Progenitor cell of endocrine pancreas (in vitro differentiated cells): ENCODE measurements around the gene TTC27. TPM values are rescaled to one million over a fixed set of nuclear protein-coding genes. Genes with fewer than 3 reads are reported as not detected.

Experiments
- DNase-seq: peaks from one replicate; pipeline ENCODE4 v3.0.0; 2021; ENCODE audit warnings: low spot score; ENCODE audit not compliant: unreplicated experiment
- H3K27ac Mint-ChIP-seq: 2 replicates; pipeline ENCODE4 v1.8.0; 2021; ENCODE audit warnings: mild to moderate bottlenecking, moderate library complexity, mixed read lengths
- H3K27me3 Mint-ChIP-seq: 2 replicates; pipeline ENCODE4 v1.8.0; 2021; ENCODE audit warnings: mixed read lengths
- H3K36me3 Mint-ChIP-seq: 2 replicates; pipeline ENCODE4 v1.8.0; 2022; ENCODE audit warnings: mixed read lengths; ENCODE audit not compliant: insufficient read depth
- H3K4me1 Mint-ChIP-seq: 2 replicates; pipeline ENCODE4 v1.8.0; 2021; ENCODE audit warnings: low read depth, mixed read lengths
- H3K4me3 Mint-ChIP-seq: 2 replicates; pipeline ENCODE4 v1.8.0; 2021; ENCODE audit warnings: low read depth, mild to moderate bottlenecking, moderate library complexity, mixed read lengths
- H3K9me3 Mint-ChIP-seq: 2 replicates; pipeline ENCODE4 v1.8.0; 2021; ENCODE audit warnings: low read depth, mixed read lengths
- CTCF ChIP-seq: fragments of 200-600 bp; sonication (generic); IDR thresholded peaks from one replicate; pipeline ENCODE4 v1.5.0; 2021; ENCODE audit warnings: antibody characterized with exemption, mild to moderate bottlenecking; ENCODE audit not compliant: unreplicated experiment
- total RNA-seq: library from RNA; stranded (reverse); gene quantifications from 2 replicates; pipeline ENCODE4 v1.2.1, GENCODE V29; 2021

TTC27 gene
- total RNA-seq, 1 donor from 2014 or later = 20.5 TPM

- no peaks in the 10 kb centered on the region for H3K4me1 Mint-ChIP-seq
- no peak overlapping the region for H3K4me3 Mint-ChIP-seq
- H3K36me3 Mint-ChIP-seq = peaks cover 3% of the 10 kb centered on the region
- H3K27ac Mint-ChIP-seq = no peak overlapping the region
- no peaks in the 10 kb centered on the region for H3K27me3 Mint-ChIP-seq
- DNase-seq = no peak
- no peak for TF ChIP-seq CTCF
- H3K9me3 Mint-ChIP-seq = no peaks in the 10 kb centered on the region
These were observed 74.0 kb downstream of the TTC27 start for GRCh38 chr2:32701806-32702205.

- Mint-ChIP-seq H3K4me3 (no peak overlapping the region), H3K4me1 (no peaks in the 10 kb centered on the region), H3K27ac (no peak overlapping the region), H3K27me3 (no peaks in the 10 kb centered on the region), H3K9me3 (no peaks in the 10 kb centered on the region), H3K36me3 (peaks cover 3% of the 10 kb centered on the region)
- TF ChIP-seq CTCF = no peak
- no peak for DNase-seq
These were observed 74.6 kb downstream of the TTC27 start for GRCh38 chr2:32702303-32703064.

- H3K4me3 Mint-ChIP-seq = no peak overlapping the region
- peaks cover 4% of the 10 kb centered on the region for H3K36me3 Mint-ChIP-seq
- H3K9me3 Mint-ChIP-seq = no peaks in the 10 kb centered on the region
- H3K4me1 Mint-ChIP-seq = no peaks in the 10 kb centered on the region
- H3K27me3 Mint-ChIP-seq = no peaks in the 10 kb centered on the region
- DNase-seq = no peak
- no peak overlapping the region for H3K27ac Mint-ChIP-seq
- no peak for TF ChIP-seq CTCF
These were observed 79.1 kb downstream of the TTC27 start for GRCh38 chr2:32706815-32707579.

GRCh38 chr2:32711219-32711618 lies 83.4 kb downstream of the TTC27 start:
- no peaks in the 10 kb centered on the region for H3K27me3 Mint-ChIP-seq
- no peaks in the 10 kb centered on the region for H3K4me1 Mint-ChIP-seq
- no peak for DNase-seq
- peaks cover 4% of the 10 kb centered on the region for H3K36me3 Mint-ChIP-seq
- no peak for TF ChIP-seq CTCF
- H3K4me3 Mint-ChIP-seq = no peak overlapping the region
- H3K9me3 Mint-ChIP-seq = peaks cover 3% of the 10 kb centered on the region
- no peak overlapping the region for H3K27ac Mint-ChIP-seq

GRCh38 chr2:32711908-32712501 lies 84.2 kb downstream of the TTC27 start:
- no peak for TF ChIP-seq CTCF
- H3K4me3 Mint-ChIP-seq = no peak overlapping the region
- H3K4me1 Mint-ChIP-seq = no peaks in the 10 kb centered on the region
- H3K36me3 Mint-ChIP-seq = peaks cover 4% of the 10 kb centered on the region
- no peak for DNase-seq
- H3K9me3 Mint-ChIP-seq = peaks cover 3% of the 10 kb centered on the region
- H3K27me3 Mint-ChIP-seq = no peaks in the 10 kb centered on the region
- no peak overlapping the region for H3K27ac Mint-ChIP-seq
